GM12801 (cell line): Measurements from ENCODE around the gene HYAL1.

Source experiments
- TF ChIP-seq, protein P1 (sequence below): IDR thresholded peaks from one replicate; pipeline ENCODE4 v1.5.1; 2011; ENCODE audit warnings: control low read depth; ENCODE audit not compliant: insufficient read length; ENCODE audit errors: extremely low read depth

The HYAL1 gene

DNA sequence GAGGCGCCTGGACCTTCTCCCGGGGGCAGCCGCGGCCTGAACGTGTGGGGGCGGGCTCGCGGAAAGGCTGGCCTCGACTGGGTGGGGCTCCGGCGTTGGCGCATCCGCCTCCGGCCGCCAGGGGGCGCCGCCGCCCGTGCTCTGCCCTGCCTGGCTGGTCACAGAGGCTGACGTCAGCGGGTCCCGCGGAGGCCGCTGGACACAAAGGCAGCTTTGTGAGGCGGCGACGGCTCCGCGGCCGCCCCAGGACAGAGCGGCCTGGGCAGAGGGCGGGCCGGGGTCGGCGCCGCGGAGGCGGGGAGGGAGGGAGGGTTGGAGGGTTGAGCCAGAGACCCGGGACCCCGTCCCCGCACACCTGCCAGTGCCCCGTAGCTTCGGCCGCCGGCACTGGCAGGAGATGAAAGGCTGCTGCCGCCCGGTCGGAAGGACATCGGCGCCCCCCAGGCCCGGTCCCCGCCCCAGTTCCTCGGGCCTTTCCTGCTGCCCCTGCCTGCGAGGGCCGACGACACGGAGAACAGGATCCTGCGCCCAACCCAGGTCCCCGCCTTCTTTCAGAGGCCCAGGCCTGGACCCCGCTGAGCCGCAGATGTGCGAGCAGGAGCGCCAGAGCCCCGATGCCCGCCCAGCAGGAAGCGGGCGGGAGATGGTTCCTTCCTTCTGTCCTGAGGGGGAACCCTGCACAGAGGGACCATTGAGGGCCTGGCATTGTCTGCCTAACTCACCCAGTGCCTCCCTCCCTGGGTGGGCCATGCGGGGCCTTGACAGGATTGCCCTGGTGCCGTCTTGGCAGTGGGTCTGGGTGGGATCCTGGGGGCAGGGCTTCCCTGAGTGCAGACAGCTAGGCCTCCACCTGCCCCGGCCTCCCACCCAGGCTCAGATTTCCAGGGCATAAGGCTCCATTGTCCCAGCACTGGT is 43.1 kb downstream of the HYAL1 start:
- TF ChIP-seq, protein P1, sequence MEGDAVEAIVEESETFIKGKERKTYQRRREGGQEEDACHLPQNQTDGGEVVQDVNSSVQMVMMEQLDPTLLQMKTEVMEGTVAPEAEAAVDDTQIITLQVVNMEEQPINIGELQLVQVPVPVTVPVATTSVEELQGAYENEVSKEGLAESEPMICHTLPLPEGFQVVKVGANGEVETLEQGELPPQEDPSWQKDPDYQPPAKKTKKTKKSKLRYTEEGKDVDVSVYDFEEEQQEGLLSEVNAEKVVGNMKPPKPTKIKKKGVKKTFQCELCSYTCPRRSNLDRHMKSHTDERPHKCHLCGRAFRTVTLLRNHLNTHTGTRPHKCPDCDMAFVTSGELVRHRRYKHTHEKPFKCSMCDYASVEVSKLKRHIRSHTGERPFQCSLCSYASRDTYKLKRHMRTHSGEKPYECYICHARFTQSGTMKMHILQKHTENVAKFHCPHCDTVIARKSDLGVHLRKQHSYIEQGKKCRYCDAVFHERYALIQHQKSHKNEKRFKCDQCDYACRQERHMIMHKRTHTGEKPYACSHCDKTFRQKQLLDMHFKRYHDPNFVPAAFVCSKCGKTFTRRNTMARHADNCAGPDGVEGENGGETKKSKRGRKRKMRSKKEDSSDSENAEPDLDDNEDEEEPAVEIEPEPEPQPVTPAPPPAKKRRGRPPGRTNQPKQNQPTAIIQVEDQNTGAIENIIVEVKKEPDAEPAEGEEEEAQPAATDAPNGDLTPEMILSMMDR, result no peak

- TF ChIP-seq, protein P1, result no peak
These were observed 43.8 kb downstream of the HYAL1 start for GRCh38 chr3:50259432-50260026.

DNA sequence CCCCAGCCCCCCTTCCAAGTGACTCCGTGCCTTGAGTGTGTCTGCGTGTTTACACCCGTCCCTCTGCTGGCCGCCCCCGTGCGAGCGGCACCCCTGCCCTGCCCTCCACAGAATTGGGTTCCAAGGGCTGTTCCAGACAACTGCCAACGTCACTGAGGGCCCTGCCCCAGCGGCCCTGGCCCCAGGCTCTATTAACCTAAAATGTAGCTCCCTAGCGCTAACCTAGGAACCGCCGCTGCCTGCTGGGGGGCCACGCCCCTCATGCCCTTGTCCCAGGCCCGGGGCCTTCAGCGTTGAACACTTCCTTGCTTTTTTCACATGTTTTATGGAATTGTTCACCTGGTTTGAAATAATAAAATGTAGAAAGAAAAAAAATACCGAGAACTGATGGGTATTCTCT is 44.4 kb downstream of the HYAL1 start:
- TF ChIP-seq, protein P1, result no peak

- TF ChIP-seq, protein P1, result no peak
These were observed 45.2 kb downstream of the HYAL1 start for GRCh38 chr3:50258029-50258680.

DNA sequence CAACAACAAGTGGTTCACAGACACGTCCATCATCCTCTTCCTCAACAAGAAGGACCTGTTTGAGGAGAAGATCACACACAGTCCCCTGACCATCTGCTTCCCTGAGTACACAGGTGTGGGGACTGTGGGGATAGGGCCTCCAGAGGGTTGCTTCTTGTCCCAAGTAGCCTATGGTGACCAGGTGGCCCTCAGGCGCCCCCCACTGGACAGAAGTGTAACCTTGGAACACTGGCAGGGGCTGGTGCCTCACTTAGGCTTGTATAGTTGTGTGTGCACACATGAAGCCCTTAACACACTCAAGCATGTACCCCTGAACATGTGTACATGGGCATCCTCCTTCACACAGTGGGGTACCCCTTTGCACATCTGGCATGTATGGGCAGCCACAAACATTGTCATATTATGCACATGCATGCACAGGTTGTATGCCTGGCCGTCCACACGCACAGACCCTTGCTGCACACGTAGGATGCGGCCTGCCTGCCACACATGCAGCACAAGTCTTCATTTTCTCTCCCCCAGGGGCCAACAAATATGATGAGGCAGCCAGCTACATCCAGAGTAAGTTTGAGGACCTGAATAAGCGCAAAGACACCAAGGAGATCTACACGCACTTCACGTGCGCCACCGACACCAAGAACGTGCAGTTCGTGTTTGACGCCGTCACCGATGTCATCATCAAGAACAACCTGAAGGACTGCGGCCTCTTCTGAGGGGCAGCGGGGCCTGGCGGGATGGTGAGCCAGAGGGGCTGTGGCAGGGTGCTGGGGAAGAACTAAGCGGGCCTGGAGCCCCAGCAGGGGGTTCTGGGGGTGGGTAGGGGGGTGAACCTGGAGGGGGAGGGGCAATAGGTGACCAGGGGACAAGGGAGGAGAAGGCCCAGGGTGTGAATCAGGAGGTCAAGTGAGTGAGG is 46.1 kb downstream of the HYAL1 start:
- TF ChIP-seq, protein P1, result no peak

DNA sequence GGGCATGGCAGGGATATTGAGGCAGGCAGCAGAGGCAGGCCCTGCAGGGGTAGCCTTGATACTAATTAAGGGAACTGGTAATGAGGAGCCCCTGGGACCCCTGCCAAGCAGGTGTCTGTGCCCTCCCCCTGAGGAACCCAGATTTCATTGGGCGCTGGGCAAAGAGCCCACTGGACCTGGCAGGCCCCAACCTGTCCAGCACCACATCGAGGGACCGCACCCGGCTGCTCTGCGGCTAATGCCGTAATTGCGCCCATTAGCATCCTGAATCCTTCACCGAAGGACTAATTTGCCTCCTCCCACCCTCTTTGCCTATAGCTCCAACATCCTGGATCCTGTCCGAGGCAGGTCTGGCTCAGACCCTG is 48.1 kb downstream of the HYAL1 start:
- TF ChIP-seq, protein P1, result no peak
